Measurements from ENCODE around the gene CRACR2A.

Gene CRACR2A

GRCh38 chr12:3680919-3681594 lies 71.9 kb downstream of the CRACR2A start:
- DNase-seq: no peak

GRCh38 chr12:3679831-3680230 lies 73.1 kb downstream of the CRACR2A start:
- DNase-seq: no peak

- no peak for DNase-seq
These were observed 75.3 kb downstream of the CRACR2A start for GRCh38 chr12:3677609-3678008.

DNA sequence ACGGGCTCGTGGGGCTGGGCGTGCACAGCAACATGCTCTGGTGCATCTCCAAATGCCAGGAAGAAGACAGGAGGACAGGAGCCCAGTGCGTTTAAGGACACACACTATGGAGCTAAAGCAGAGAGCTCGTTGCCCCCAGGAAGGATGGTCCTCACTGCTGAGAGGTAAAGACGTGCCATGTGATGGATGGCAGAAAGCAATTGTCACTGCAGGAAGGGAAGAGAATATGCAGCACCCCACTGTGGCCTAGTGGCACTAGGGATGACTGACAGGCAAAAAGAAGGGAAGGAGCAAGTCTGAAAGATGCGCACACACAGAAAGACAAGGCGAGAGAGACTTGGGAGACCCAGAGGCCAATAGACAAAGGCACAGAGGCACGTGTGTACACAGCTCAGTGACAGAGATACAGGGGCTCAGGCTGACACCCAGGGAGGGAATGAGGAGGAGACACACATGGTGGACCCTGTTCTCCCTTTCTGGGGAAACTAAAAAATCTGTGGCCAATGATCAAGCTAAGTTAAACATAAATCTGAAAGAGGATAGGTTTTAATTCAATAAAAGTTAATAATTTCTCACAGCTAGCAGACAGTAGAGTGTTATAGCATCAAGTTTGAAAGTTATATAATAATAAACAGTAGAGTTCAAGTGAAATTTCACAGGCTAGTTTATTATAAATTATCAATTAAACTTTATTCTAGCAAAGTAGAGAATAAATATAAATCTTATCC lies 78.8 kb downstream of the CRACR2A start:
- no peak for DNase-seq

DNA sequence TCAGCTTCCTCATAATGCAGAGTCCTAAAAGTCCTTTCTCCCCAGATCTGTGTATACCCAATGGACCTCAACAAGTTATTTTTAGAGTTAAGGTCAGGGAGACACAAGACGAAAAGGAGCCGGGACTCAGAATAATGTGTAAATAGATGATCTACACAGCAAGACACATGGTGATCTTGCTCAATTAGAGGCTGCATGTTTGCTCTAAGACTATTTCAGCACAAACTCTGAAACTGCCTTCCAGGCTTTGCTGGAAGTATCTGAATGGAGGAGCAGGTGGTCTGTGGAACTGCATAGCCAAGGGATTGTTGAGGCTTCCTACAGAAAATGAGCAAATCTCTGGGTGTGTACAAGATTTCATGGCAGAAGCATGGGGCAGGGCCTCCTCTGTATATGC lies 80.8 kb downstream of the CRACR2A start:
- DNase-seq: no peak

DNA sequence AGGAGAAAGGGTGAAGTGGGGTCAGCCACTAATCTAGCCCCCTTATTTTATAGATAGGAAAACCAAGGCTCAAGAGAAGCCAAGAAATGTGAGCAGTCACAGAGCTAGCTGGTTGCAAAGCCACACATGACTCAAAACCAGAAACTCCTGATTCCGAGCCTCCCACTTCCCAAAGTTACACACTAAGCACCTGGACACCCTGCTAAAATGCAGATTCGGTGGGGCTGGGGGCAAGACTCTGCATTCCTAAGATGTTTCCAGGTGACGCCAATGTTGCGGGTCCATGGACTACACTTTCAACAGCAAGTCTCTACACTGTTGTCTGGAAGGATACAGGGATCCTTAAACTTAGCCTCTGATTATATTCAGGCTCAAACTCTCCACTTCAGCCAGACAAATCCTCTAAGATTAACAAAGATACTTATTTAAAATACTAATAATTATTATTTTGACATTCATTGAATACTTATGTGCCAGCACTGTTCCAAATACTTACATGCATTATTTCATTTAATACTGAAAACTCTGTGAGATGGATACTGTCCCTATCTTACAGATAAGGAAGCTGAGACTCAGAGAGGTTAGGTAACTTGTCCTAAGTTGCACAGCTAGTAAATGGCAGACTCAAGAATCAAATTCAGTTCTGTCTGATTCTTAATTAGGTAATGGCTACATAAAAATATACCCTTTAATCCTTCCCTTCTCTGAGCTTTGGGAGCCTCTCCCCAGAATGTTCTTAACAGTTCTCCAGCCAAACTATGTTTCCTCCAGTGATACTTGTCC lies 81.4 kb downstream of the CRACR2A start:
- DNase-seq: no peak

- DNase-seq: peak in 1 of 2 experiments; percentile 55
These were observed 82.8 kb downstream of the CRACR2A start for GRCh38 chr12:3670083-3670620.

GRCh38 chr12:3669594-3669993 lies 83.3 kb downstream of the CRACR2A start:
- no peak for DNase-seq

DNA sequence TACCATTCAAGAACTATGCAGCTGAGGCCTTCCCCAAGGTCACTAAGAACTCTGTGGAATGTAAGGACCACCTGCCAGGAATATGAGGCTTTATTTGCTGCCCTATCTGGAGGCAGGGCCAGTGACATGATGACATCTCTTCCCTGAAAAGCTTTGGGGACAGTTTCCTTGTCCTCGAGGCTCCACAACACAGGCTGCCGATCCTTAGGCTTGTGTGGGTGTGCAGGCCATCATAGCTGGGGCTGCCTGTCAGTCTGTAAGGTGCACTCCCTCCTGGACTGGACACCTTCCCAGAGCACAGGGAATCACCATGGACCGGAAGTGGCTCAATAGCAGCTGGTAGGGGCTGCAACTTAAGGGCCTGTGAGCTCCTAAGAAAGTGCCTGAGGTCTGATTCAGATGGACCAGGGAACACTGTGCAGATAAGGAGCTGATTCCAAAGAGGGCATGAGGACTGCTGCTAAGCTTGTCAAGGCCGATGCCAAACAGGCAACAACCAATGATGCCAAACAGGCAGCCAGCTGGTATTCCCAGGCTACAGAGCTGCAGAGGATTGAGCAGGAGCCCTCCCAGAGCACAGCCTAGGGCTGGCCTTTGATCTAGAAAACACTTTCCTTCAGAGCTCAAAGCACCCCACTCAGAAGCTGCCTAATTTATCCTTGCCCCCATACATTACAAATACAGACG lies 84.3 kb downstream of the CRACR2A start:
- DNase-seq: no peak

DNA sequence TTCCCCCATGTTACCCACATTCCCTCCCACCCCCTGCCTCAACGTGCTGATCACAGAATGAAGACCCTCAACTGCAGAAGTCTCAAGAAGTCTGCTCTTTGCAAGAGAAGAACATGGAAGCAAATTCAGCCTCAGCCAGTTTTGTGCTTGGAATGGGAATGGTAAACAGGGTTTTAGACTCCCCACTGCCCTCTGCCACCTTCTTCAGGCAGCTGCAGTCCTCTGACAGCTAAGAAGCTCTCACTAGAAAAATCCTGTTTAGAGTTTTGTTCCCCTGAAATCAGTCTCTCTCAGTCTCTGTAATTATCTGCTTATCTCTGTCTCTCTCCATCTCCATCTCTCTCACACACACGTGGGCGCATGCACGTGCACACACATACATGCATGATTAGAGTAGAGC lies 85.4 kb downstream of the CRACR2A start:
- no peak for DNase-seq

GRCh38 chr12:3666441-3666840 lies 86.5 kb downstream of the CRACR2A start:
- DNase-seq: no peak

DNA sequence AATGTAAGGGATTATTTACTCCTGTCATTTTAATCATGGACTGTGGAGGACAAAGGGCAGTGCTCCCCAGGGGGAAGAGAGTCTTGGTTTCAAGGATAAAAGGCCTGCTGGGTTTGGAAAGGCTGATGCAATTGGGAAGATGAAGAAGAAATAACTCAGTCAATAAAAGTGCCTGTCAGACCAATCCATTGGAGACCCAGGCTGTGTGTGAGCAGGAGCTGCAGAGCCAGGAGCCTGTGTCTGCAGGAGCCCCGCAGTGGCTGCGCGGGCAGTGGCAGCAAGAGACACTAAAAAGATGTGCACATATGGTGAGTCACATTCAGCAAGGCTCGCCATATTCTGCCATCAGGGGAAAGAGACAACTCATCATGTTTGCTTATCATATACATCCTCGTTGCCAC lies 90.4 kb downstream of the CRACR2A start:
- no peak for DNase-seq

DNA sequence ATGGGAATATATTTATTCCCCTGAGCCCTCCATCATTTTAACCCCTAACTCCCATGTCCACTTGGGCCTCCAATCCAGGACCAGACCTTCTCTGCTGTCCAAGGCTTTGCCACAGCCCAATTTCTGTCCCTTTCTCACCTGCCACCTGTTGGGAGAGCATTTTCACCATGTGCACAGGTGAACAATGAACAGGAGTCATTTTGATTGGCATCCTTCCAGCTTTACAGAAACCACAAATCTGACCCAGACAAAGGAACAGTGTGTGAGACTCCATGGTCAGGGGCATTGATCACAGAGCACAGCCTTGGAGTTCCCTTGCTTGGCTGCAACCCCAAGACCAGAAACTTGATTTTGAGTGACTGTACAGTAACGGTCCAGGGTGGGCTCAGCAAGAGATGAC lies 91.9 kb downstream of the CRACR2A start:
- DNase-seq: no peak

DNA sequence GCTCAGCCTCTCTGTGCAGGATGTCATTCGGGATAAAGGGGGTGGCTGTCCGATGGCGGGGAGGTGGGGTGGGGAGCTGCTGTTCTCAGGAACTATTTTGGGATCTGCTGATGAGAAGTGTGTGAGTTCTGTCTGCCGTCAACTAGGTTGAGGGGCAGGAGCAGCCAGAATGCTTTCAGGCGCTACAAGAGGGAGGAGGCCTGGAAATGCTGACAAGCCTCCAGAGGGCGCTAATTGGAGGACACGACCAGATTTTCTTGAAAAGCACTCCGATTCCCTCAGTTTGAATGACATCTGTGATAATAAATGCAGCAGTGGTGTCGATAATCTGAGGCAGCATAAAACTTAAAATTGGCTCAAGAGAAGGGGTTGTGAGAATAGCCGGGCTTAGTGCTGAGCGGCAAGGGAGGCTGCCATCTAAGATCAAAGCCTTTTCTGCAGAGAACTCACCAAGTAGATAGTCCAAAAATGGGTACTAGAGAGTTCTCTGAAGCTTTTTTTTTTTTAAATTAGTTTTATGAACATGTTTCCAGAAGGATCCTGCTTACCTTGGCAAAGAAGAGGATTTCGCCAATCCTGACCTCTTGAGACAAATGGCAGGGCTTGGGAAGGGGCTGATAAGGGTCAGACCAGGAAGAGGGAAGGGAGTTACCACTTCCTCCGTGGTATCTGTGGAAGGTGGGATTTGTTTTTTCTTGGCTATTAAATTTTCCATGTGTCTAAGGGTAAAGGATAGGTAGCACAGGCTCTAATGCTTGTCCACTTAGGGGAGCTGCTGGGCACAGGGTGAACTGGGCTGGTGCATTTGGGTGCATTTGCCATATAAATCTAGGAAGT lies 94.4 kb downstream of the CRACR2A start:
- no peak for DNase-seq

GRCh38 chr12:3656946-3657622 lies 95.8 kb downstream of the CRACR2A start:
- DNase-seq: no peak

- DNase-seq: peak in 1 of 2 experiments; percentile 18
These were observed 97.5 kb downstream of the CRACR2A start for GRCh38 chr12:3655328-3655900.

DNA sequence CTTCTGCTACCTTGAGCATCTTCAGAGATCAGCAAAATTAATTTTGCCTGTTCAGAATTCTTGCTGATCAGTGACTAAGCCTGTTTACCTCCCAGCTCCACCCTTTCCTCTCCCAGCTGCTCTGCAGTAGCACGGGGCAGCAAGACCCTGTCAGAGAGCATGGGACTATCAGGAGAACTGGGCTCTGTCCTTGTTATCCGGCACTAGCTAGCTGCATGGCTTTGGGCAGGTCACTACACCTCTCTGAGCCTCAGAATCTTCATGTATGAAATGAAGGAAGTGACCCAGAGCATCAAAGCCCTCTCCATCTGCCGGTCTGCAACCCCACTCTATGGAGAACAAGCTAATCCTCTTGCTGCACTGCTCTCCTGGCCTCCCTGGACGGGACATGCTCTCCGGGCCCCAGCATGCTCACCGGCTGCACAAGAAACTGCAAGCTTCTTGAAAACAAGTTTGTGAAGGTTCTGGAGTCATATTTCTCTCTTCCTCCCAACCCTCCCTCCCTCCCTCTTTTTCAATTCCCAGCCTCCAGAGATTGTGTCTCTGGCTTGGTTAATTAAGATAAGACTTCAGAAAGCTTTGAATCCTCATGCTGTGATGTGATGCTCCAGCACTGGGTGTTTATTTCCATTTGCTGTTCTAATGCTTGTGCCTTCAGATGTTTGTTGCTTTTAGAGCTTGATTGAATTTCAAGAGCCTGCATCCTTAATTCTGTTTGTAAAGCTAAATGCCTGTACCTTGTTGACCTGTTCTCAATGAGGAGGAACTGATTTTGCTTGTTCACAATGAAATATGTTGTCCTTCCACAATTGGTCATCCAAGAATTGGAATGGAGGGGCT lies 101.1 kb downstream of the CRACR2A start:
- DNase-seq: no peak

- DNase-seq: no peak
These were observed 105.4 kb downstream of the CRACR2A start for GRCh38 chr12:3647504-3647903.

DNA sequence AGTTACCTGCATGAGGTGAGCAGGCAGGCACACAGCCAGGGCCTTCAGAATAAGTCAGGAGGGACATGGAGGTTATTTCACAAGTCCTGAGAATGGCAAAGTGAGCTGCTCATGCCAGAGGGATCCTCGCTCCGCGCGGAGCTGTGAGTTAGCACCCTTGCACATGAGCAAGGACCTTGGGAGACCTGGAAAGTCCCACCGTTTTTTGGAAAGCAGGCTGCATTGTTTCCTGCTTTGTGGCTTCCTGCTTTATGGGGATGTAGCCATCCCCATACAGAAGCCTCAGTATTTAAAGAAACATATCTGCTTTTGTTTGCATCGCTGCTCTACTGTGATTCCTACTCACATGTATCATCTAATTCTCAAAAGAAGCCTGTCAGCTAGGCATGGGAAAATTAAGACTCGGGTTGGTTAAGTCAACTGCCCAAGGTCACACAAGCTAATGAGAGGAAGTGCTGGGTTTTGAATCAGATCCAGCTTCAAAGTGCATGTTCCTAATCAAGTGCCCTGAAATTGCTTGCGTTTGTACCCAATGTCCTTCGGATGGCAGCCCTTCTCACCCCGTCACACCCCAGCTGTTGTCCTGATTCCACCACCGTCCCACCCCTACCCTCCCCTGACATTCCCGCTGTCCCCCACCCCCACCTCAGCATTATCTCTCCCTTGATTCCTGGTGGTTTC lies 106.2 kb downstream of the CRACR2A start:
- DNase-seq: no peak

All from SW 1271 (cell line).